Measurements from ENCODE around the gene TLR10.

Gene TLR10

DNA sequence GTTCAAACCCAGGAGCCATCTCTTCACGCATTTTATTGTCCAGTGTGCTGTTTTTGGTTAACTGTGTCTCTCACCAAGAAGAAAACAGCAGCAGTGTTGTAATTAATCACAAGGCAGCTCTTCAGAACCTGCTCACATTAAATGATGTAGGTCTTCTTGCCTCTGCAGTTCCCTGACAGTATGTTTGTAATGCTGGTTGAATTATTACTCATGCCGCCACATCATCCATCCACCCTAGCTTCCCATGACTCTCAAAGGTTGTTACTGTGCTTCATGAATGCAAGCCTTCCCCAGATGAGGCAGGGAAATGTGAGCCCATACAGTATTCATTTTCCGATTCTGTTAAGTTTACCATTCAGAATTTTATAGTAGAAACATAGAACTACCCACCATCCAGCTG is 17.4 kb downstream of the TLR10 start:
- no peak for DNase-seq

DNA sequence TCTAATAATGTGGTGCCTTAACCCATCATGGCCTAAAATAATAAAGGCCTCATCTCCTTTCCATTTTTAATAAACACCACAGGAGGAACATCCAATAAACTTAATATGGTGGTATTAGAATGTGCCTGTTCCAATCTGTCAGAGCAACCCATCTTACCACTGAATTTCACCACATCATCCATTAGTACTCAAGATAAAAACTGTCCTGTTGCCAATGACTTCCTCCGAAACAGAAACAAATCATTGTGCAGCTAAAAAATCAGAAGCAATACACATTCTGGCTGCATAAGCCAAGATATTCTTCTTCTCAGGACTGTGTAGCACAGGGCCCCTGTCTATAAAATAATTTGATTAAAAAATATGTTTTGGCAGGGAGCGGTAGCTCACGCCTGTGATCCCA is 18.5 kb downstream of the TLR10 start:
- DNase-seq = no peak

DNA sequence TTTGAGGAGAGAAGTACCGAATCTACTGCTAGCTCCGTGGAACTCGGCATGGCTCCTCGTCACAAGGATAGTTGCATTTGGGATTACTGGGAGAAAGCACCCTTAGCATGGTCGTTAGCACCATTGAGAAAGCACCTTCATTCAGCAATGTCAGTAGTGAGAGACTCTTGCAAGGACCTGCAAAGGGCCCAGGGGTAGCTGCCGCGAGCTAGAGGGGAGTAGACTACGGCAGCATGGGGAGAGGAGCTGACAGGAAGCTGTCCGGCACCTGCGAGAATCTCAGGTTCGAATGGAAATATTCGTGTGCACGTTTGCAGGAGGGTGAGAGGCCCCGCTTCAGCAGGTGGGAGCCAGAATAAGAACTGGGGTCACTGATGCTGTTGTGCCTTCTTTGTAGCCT is 20.2 kb downstream of the TLR10 start:
- no peak for DNase-seq

DNA sequence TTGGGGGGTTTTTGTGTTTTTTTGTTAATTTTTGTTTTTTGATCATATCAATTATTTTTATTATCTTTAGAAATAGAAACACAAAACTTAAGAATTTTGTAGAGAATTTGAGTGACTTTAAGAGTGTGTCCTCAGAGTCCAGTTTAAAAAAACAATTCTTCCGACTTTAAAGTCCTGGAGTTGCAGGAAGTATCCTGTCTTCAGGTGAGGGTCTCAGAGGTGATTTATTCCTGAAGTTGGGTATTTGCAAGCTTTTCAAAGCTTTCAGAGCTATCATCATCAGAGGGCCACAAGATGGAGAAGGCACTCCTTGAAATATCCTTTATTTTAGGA is 23.0 kb downstream of the TLR10 start:
- DNase-seq = no peak

DNA sequence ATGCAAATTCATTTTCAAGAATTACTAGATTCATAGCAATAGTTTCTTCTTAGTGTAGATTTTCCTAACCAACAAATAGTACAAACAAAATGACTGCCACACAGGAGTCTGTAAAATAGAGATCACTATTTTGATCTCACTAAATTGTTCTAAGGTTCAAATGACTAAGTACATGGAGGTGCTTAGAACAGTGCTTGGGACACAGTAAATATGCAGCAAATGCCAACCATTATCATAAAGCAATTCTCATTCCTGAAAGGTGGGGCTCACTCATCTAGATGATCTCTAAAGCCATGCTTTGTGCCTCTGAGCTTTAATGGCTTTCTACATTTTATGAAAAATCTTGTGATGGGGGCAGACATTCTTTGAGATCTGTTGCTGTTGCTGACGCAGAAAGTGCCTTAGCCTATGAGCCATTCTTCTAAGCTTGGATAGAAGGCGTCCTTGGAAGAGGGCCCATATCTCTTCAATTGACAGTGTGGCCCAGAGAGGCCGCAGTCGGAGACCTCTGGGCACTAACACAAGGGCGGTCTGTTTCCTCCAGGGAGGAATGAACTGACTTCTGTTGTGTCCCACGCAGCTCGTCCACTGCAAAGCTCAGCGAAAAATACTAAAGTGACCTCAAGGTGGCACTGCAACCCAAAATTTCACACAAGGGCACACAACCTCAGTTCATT is 23.5 kb downstream of the TLR10 start:
- DNase-seq = no peak

DNA sequence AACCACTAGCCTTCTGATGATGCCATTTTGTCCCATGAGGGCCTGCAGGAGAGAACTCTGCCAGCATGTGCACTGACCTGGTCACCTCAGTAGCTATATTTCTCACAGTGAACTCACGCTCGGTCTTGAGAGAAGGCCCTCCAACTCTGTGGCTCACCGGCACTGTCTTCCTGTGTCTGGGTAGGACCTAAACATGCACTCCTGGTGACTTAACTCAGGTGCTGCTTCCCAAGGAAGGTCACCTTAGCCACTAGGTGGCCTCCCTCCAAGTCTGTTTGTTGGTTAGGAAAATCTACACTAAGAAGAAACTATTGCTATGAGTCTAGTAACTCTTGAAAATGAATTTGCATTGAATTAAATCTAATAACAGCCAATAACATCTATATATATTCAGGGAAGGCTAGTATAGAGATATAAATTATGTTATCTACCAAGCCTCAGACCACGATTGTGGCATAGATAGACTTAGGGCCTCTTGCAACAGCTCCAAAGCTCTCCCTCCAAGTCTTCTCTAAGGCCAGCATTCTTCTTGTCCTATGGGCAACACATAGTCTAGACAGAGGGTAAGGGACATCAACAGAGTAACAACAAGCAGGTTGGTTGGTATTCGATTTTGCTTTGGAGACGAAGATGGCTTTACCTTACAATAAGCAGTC is 24.7 kb downstream of the TLR10 start:
- DNase-seq = no peak

DNA sequence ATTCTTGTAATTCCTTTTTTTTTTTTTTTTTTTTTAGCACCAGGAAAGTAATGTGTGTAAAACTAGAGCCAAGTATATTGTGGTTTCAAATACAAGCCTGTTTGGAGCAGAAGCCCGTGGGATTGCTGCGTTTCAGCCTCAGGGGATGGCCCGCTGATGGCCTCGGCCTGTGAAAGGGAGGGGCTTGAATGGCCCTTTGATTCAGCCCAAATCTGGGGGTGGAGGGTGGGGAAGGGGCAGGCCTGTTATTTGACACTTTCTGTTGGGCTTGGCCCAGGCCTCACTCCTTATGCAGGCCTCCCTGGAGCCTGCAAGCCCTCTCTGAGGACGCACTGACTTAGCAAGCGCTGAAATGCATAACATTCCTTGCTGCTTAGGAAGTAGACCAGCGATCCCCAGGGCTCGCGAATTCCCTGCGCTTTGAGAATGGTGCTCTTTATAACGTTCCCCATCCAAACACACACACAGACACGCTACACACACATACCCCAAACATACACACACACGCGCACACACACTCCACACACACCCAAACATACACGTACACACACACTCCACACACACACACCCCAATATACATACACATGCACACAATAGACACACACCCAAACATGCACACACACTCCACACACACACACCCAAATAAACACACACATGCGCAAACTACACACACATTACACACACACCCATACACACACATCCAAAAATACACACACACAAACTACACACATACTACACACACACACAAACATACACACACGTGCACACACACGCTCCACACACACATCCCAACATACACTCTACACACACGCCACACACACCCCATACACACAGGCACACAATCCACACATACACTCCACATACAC is 29.6 kb downstream of the TLR10 start:
- no peak for DNase-seq

DNA sequence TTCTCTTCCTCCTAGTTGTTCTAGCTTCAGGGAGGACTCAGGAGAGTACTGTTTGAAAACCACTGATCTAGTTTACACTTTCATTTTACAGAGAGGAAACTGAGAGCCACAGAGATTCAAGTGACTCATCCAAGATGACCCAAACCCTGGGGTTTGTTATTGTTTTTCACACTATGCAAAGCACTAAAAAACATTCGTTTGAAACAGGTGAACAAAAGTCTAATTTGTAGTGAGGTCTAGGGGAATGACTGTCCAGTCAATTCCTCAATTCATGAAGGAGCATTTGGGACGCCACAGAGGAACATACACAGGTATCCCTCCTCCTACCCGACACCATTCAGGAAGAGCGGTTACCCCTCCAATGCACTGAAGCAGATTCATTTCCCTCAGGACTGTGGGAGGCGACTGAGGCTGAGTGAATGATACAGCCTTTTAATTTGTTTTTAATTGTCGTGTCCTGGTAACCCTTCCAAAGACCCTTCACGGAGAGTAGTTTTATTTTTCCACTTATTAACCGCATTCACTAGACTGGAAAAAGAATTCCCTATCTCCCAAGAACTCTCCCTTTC is 30.3 kb downstream of the TLR10 start:
- no peak for DNase-seq

DNA sequence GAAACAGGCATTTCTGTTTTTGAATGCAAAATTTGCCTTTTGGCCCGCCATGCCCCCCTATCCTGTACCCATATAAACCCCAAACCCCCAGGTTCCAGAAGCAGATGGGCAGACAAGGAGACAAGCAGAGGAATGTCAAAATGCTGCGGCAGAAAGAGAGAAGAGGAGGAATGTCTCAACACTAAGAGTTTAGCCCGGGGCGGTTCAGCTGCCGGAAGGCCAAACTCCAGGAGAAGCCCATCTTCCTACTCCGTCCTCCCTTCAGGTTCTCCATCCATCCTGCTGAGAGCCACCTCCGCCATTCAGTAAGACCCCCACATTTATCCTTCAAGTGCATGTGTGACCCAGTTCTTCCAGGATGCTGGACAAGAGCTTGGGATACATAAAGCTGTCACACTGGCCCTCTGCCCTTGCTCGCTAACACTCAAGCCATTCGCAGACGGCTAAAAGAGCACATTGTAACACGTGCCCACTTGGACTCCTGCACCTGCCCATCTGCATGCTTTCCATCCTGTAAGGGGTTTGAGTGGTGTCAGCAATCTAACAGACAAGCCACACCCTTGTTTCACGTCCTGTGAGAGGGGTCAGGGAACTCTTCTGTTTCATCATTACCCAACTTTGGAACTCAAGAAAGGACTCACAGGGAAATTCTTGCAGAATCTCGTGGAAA is 31.3 kb downstream of the TLR10 start:
- no peak for DNase-seq

DNA sequence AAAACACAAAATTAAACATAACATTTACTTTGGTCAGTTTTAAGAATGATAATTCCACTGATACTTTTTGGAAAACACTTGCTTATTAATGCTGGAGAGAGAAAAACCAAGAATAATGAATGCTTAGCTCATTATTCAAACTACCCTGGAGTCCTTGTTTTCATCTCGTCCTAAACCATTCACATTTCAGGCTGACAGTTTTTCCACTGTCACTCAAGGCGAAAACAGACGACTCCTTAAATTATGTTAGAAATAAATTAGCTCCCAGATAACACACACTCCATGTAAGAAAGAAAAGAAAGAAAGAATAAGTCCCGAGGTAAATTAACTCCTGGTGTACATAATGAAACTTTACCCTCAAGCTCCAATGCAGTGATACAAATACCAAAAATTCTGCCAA is 33.5 kb downstream of the TLR10 start:
- no peak for DNase-seq

DNA sequence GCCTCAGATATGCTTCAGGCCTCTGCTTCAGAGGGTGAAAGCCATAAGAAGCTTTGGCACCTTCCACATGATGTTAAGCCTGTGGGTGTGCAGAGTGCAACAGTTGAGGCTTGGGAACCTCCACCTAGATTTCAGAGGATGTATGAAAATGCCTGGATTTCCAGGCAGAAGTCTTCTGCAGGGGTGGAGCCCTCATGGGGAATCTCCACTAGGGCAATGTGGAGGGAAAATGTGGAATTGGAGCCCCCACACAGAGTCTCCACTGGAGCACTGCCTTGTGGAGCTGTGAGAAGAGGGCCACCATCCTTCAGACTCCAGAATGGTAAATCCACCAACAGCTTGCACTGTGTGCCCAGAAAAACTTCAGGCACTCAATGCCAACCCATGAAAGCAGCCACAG is 35.2 kb downstream of the TLR10 start:
- no peak for DNase-seq

DNA sequence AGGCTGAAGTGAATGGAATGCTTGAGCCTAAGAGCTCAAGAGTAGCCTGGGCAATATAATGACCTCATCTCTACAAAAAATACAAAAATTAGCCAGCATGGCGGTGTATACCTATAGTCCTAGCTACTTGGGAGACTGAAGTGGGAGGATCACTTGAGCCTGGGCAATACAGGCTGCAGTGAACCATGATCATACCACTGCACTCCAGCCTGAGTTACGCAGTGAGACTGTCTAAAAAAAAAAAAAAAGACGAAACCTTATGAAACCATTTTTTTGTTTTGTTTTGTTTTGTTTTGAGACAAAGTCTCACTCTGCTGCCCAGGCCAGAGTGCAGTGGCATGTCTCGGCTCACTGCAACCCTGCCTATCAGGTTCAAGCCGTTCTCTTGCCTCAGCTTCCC is 36.9 kb downstream of the TLR10 start:
- no peak for DNase-seq

DNA sequence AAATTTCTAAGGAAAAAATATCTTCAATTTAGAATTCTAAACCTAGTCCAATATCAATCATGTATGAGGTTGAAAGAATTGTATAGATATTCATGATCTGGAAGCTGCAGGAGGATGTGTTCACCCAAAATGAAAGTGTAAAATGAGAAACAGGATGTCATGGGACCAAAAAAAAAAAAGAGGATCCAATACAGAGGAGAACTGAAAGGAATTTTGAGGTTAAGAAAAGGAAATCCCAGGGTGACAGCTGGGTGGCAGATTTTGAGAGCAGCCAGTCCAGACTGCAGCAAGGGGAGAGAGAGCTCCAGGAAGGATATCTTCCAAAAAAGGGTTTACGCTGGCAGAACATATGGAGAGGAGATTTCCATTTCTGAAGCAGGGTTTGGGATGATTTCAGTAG is 38.9 kb downstream of the TLR10 start:
- no peak for DNase-seq

DNA sequence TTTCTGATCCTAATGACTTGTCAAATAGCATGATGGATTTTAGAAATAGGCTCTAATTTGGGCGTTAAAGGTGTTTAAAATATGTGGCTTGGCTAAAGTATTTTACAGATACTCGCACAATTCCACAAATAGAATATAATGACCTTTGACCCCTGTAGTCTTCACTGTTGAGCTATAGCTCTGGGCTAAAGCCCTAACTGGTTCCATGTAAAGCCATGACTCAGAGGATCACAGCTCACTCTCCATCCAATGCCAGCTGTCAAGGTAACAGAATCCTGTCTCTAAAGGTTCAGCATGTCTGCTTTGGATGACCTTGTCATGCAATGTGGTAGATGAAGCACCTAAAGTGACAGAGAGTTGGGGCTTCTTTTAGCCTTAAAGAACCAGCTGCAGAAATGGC is 42.5 kb downstream of the TLR10 start:
- DNase-seq = no peak

DNA sequence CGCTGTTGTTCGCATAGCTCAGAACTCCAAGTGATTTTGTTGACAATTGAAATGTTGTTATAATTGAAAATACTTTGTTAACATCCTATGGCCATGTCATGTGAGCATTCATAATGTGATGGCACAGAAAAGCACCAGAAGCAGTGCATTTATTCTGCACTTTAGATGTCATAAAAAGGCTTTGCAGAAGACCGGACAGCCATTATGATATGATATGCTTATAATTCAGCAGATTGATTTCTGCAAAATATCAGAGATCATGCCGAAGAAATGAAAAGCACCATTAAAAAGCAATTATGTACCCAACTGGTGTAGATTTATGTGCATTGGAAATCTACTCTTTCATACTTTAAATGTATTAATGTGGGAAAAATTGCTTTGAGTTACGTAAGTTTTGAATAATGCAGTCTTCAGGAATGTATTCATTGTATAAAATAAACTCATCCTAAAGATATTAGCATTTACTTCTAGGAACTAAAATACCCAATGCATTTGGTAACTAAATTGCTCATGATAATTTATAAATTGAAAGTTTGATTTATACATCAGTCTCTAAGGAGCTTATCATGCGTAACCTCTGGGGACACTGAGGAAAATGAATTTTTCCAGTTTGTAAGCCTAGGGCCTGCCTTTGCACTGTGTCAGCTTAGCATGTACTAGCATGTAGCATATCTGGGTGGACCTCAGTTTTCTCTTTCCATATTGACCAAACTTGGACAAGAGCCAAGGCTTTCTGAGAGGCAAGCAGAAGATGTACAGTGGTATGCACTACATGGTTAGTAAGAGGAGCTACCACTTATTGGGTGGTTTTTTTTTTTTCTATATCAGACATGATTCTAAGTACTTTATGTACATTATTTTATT is 43.6 kb downstream of the TLR10 start:
- no peak for DNase-seq

DNA sequence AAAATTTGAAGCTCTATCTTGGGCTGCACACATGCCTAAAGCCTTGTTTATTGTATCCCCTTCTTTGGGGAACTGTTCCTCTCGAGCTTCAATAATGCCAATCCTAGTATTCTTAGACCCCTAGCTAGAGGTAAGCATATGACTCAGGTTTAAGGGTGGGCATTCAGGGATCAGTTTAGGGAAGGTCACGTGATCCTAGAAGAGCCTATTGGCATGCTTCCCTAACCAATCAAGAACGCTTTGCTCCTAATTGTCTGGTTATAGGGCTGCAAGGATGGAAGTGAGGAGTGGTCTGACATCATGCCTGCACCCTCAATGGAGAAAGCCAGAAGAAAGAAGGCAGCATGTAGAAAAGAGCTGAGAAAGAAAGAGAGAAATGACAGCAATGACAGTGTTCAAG is 46.9 kb downstream of the TLR10 start:
- DNase-seq = no peak

DNA sequence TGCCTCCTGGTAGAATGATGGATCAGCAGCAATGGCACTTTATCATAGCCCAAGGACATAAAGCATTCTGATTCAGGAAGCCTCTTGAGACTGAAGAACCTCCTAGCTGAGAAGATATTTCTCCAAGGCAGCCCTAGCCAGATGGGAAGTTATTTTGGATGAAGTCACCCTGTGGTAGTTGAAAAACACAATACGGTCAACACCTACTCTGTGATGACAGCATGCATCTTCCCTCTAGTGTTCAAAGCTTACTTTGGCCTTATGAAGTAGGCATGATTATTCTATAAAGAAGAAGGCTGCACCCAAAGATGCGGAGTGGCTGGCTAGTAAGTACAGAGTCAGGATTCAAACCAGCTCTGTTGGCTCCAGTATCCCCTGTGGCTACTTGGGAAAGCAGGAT is 47.9 kb downstream of the TLR10 start:
- no peak for DNase-seq

DNA sequence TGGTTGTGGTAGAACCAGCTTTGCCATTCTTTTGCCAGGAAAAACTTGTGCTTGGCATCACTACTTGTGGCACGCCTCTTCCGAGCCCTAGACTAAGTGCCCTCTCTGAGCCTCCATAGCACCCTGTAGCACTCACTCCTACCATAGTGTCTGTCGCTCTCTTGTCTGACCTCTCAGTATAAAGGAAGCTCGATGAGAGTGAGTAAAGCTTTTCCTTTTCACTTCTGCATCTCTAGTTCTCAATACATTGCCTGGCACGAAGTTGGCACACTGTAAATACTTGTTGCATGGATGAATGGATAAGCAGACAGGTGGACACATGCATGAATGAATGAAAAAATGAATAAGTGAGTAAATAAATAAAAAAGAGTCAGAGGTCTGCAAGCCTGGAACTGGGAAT is 48.3 kb downstream of the TLR10 start:
- no peak for DNase-seq

DNA sequence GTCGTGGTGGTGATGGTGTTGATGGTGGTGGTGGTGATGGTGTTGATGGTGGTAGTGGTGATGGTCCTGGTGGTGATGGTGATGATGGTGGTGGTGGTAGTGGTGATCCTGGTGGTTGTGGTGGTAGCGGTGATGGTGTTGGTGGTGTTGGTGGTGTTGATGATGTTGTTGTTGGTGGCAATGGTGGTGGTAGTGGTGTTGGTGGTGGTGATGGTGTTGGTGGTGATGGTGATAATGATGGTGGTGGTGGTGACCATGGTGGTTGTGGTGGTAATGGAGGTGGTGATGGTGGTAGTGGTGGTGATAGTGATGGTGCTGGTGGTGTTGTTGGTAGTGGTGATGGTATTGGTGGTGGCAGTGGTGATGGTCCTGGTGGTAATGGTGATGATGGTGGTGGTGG is 49.1 kb downstream of the TLR10 start:
- DNase-seq = no peak

DNA sequence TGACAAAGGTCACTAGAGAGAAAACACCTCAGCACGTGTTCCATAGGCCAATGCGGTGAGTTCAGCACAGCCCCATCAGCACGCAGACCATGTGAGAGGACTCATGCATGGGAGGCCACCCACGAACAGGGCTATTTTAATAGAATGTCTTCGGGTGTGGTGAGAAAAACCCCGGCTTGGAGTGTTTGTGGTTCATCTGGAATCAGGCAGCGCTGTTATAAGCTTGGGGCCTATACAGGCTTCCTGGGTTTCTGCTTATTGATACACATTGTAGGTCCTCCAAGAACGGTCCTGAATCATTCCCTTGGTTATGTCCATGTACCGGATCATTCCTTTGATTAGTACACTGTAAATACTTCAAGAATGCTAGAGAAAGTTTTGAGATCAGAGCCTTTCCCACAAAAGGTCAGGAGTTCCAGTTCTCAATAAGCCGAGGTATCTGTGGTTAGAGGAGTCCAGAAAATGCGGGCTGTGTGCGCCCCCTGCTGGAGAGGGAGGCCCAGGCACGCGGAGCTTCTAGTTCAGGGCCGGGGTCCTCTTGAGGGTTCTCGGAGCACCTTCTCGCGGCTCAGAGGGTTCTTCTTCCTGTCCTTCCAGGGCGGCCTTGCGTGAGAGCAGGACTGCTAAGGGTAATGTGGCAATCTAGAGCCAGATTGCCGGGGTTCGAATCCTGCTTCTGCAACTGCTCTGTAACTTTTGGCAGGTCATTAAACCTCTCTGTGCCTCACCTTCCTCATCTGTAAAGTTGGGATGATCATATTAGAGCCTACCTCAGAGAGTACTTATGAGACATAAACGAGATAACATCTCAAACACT is 51.8 kb downstream of the TLR10 start:
- DNase-seq = peak; percentile 42

DNA sequence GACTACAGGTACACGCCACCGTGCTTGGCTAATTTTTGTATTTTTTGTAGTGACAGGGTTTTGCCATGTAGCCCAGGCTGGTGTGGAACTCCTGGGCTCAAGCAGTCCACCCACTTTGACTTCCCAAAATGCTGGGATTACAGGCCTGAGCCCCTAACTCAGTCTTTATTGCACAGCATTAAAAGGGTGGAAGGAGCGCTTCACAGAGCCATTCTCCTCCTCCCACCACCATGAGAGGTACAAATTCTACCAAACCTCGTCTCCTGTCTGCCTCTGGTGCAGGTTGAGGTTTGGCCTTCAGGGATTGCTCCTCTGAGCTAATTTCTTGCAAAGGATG is 52.3 kb downstream of the TLR10 start:
- DNase-seq = no peak
